HUES6 (cell line): ENCODE measurements around the gene LMOD3.
A peak's percentile ranks its signal among the peaks of the same experiment; 100 is the strongest.

ENCODE experiments used
- H3K27ac ChIP-seq: 2 replicates; pipeline ENCODE4 v1.7.0; 2013; ENCODE audit warnings: low read depth, mild to moderate bottlenecking, low read length, inconsistent platforms
- H3K27me3 ChIP-seq: 2 replicates; pipeline ENCODE4 v1.6.1; 2013; ENCODE audit warnings: low read length; ENCODE audit not compliant: control insufficient read depth, insufficient read depth
- H3K36me3 ChIP-seq: 2 replicates; pipeline ENCODE4 v1.6.1; 2013; ENCODE audit warnings: low read length; ENCODE audit not compliant: control insufficient read depth, insufficient read depth
- H3K4me1 ChIP-seq: 2 replicates; pipeline ENCODE4 v1.6.1; 2013; ENCODE audit warnings: low read length; ENCODE audit not compliant: control insufficient read depth, insufficient read depth
- H3K4me3 ChIP-seq: 2 replicates; pipeline ENCODE4 v1.5.1; 2013; ENCODE audit warnings: low read depth, low read length
- H3K9ac ChIP-seq: one replicate; pipeline ENCODE4 v1.6.1; 2013; ENCODE audit warnings: mild to moderate bottlenecking, low read length
- H3K9me3 ChIP-seq: 2 replicates; pipeline ENCODE4 v1.6.1; 2013; ENCODE audit warnings: low read depth, low read length; ENCODE audit not compliant: control insufficient read depth, insufficient read depth

LMOD3 gene

GRCh38 chr3:69094467-69095205, 27.8 kb downstream of the LMOD3 start:
- Histone ChIP-seq H3K27me3 (no peaks in the 10 kb centered on the region), H3K27ac (no peak overlapping the region), H3K4me1 (peaks cover 27% of the 10 kb centered on the region), H3K9me3 (no peaks in the 10 kb centered on the region), H3K4me3 (no peak overlapping the region), H3K36me3 (no peaks in the 10 kb centered on the region), H3K9ac (no peak overlapping the region)

GRCh38 chr3:69092030-69092516, 30.3 kb downstream of the LMOD3 start:
- Histone ChIP-seq H3K9me3 (no peaks in the 10 kb centered on the region), H3K4me3 (no peak overlapping the region), H3K27ac (no peak overlapping the region), H3K27me3 (no peaks in the 10 kb centered on the region), H3K9ac (no peak overlapping the region), H3K4me1 (peaks cover 37% of the 10 kb centered on the region), H3K36me3 (no peaks in the 10 kb centered on the region)

GRCh38 chr3:69091389-69092029, 30.9 kb downstream of the LMOD3 start:
- Histone ChIP-seq H3K9ac (no peak overlapping the region), H3K27ac (no peak overlapping the region), H3K4me1 (peaks cover 37% of the 10 kb centered on the region), H3K4me3 (no peak overlapping the region), H3K36me3 (no peaks in the 10 kb centered on the region), H3K27me3 (no peaks in the 10 kb centered on the region), H3K9me3 (no peaks in the 10 kb centered on the region)

- no peak overlapping the region for H3K27ac ChIP-seq
- H3K4me1 ChIP-seq = peaks cover 40% of the 10 kb centered on the region
Observed at GRCh38 chr3:69090021-69090420, 32.4 kb downstream of the LMOD3 start.

GRCh38 chr3:69088063-69088462, 34.3 kb downstream of the LMOD3 start:
- Histone ChIP-seq H3K27ac (no peak overlapping the region), H3K4me1 (peaks cover 42% of the 10 kb centered on the region), H3K27me3 (no peaks in the 10 kb centered on the region), H3K4me3 (no peak overlapping the region), H3K9ac (no peak overlapping the region), H3K9me3 (no peaks in the 10 kb centered on the region), H3K36me3 (no peaks in the 10 kb centered on the region)

More at GRCh38 chr3:69090021-69090420, 32.4 kb downstream of the LMOD3 start:
- no peak overlapping the region for H3K9ac ChIP-seq
- no peaks in the 10 kb centered on the region for H3K9me3 ChIP-seq
- no peak overlapping the region for H3K4me3 ChIP-seq
- H3K27me3 ChIP-seq = no peaks in the 10 kb centered on the region
- no peaks in the 10 kb centered on the region for H3K36me3 ChIP-seq

- Histone ChIP-seq H3K4me1 (peaks cover 43% of the 10 kb centered on the region), H3K27me3 (no peaks in the 10 kb centered on the region), H3K4me3 (no peak overlapping the region), H3K36me3 (no peaks in the 10 kb centered on the region), H3K9ac (no peak overlapping the region), H3K9me3 (no peaks in the 10 kb centered on the region), H3K27ac (no peak overlapping the region)
Observed at GRCh38 chr3:69087030-69087791, 35.2 kb downstream of the LMOD3 start.

- no peaks in the 10 kb centered on the region for H3K9me3 ChIP-seq
- H3K27ac ChIP-seq = no peak overlapping the region
- H3K27me3 ChIP-seq = no peaks in the 10 kb centered on the region
- no peaks in the 10 kb centered on the region for H3K36me3 ChIP-seq
- peak overlapping the region; percentile 95 for H3K4me3 ChIP-seq
- H3K9ac ChIP-seq = peak overlapping the region; percentile 29
- H3K4me1 ChIP-seq = peaks cover 44% of the 10 kb centered on the region
Observed at GRCh38 chr3:69085833-69086722, 36.3 kb downstream of the LMOD3 start.

GRCh38 chr3:69085168-69085832, 37.1 kb downstream of the LMOD3 start:
- H3K9me3 ChIP-seq = no peaks in the 10 kb centered on the region
- no peaks in the 10 kb centered on the region for H3K36me3 ChIP-seq
- peaks cover 49% of the 10 kb centered on the region for H3K4me1 ChIP-seq
- H3K9ac ChIP-seq = peak overlapping the region; percentile 65
- peak overlapping the region; percentile 95 for H3K4me3 ChIP-seq
- H3K27ac ChIP-seq = no peak overlapping the region
- H3K27me3 ChIP-seq = no peaks in the 10 kb centered on the region

- peaks cover 44% of the 10 kb centered on the region; the same call in 1 of the 2 replicates for H3K4me1 ChIP-seq
- no peak within 1 kb of the TSS for H3K27ac ChIP-seq
- no peaks in the 10 kb centered on the region for H3K9me3 ChIP-seq
- no peaks in the 10 kb centered on the region for H3K36me3 ChIP-seq
- peak within 1 kb of the TSS; percentile 95 for H3K4me3 ChIP-seq
- peak within 1 kb of the TSS; percentile 65 for H3K9ac ChIP-seq
- H3K27me3 ChIP-seq = no peaks in the 10 kb centered on the region
Observed at GRCh38 chr3:69084326-69085167, 37.8 kb downstream of the LMOD3 start, which contains the start of gene ARL6IP5. Gene ARL6IP5, plus strand, starts transcription at chr3:69084937. Its CDS starts 111 bp downstream, at chr3:69085048.
